Ishikawa (cell line): Measurements from ENCODE around the gene HAGH.

Experiments
- CEBPB ChIP-seq: IDR thresholded peaks from 2 replicates; pipeline ENCODE4 v1.6.1; 2012
- CREB1 ChIP-seq: IDR thresholded peaks from 2 replicates; pipeline ENCODE4 v1.6.1; 2012; ENCODE audit warnings: low read depth
- EGR1 ChIP-seq: IDR thresholded peaks from 2 replicates; pipeline ENCODE4 v1.6.1; 2012
- EP300 ChIP-seq: IDR thresholded peaks from 2 replicates; pipeline ENCODE4 v1.6.1; 2012; ENCODE audit warnings: borderline replicate concordance
- FOXM1 ChIP-seq: IDR thresholded peaks from 2 replicates; pipeline ENCODE4 v1.6.1; 2012; ENCODE audit warnings: low read depth, borderline replicate concordance
- MAX ChIP-seq: IDR thresholded peaks from 2 replicates; pipeline ENCODE4 v1.6.1; 2012
- NFIC ChIP-seq: IDR thresholded peaks from 2 replicates; pipeline ENCODE4 v1.6.1; 2012
- RAD21 ChIP-seq: IDR thresholded peaks from 2 replicates; pipeline ENCODE4 v1.6.1; 2012; ENCODE audit warnings: low read depth
- REST ChIP-seq: IDR thresholded peaks from 2 replicates; pipeline ENCODE4 v1.6.1; 2012; ENCODE audit warnings: low read depth, mild to moderate bottlenecking
- TAF1 ChIP-seq: IDR thresholded peaks from 2 replicates; pipeline ENCODE4 v1.6.1; 2012; ENCODE audit warnings: low read depth, mild to moderate bottlenecking
- TEAD4 ChIP-seq: IDR thresholded peaks from 2 replicates; pipeline ENCODE4 v1.6.1; 2012
- USF1 ChIP-seq: IDR thresholded peaks from 2 replicates; pipeline ENCODE4 v1.6.1; 2012
- YY1 ChIP-seq: IDR thresholded peaks from 2 replicates; pipeline ENCODE4 v1.6.1; 2012; ENCODE audit warnings: low read depth
- ZBTB7A ChIP-seq: IDR thresholded peaks from 2 replicates; pipeline ENCODE4 v1.6.1; 2012; ENCODE audit warnings: low read depth

- TF ChIP-seq MAX (no peak), TAF1 (no peak), YY1 (no peak), EP300 (no peak), NFIC (no peak), EGR1 (no peak), RAD21 (no peak), TEAD4 (no peak), CREB1 (no peak), REST (no peak), ZBTB7A (no peak), FOXM1 (no peak), CEBPB (no peak), USF1 (no peak)
Measured at GRCh38 chr16:1776991-1777374, 49.6 kb downstream of the HAGH start.
